ENCODE measurements around the gene SPX. TPM values are rescaled to one million over a fixed set of nuclear protein-coding genes. Genes with fewer than 3 reads are reported as not detected.

Gene SPX
- total RNA-seq, 2 donors from 2014 or later: 1.3 to 1.5 TPM

DNA sequence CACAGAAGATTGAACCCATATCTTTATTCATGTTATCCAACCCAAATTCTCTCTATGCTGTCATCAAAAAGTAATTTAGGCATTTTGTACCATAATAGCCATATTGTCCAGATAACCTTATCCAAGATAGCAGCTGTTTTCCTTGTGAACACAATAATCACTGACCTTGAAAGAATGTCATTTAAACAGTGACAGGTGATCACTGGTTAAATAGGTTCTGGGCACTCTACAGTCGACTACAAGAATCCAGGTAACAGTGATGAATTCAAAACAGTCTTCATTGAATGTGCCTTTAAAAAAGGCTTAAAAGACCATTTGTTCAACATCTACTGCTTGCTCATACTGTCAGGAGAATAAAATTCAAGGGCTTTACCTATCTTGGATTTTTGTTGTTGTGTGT, 4.6 kb upstream of the SPX start:
- no peak overlapping the region for H3K27ac Mint-ChIP-seq
- peaks cover 5% of the 10 kb centered on the region for H3K9me3 Mint-ChIP-seq
- peaks cover 26% of the 10 kb centered on the region for H3K36me3 Mint-ChIP-seq (ENCODE audit: low read depth)
- H3K27me3 Mint-ChIP-seq: no peaks in the 10 kb centered on the region
- ATAC-seq (replicated peaks): no peak
- H3K4me1 Mint-ChIP-seq: no peaks in the 10 kb centered on the region
- H3K4me3 Mint-ChIP-seq: no peak overlapping the region

DNA sequence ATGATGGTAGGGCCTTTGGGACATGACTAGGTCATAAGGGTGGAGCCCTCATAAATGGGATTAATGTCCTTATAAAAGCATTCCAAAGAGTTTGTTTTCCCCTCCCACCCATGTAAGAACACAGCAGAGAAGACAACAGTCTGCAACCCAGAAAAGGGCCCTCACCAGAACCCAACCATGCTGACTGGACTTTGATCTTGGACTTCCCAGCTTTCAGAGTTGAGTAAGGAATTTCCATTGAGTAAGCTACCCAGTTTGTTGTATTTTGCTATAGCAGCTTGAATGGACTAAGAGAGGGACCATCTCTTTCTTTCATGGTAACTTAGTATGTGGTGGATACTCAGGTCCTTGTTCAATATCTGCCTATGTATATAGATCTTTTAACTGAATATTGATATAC, 2.9 kb upstream of the SPX start:
- peaks cover 4% of the 10 kb centered on the region for H3K27me3 Mint-ChIP-seq

DNA sequence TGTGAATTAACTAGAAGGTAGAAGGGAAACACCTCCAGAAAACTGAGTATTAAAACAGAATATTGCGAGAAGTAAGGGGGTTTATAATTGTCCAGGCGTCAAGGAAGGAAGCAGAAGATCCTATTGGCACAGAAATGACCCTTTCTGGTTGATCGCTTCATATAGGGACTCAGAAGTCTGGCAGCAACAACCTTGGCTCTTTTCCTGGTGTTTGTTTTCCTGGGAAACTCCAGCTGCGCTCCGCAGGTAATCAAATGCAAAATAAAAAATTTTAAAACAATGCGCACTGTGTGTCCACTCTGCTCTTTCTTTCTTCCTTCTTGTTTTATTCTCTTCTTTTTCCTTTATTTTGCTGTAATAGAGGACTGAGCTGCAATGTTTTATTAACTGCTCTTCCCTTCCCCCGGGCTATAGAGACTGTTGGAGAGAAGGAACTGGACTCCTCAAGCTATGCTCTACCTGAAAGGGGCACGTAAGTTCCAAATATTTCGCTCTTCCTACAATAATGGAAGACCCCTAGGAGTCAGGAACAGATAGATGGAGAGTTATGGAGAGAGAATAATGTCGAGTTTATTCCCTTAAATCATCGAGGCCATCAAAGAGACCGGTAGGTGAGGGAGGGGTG, 737 bp downstream of the SPX start:
- ATAC-seq (replicated peaks): no peak
- Mint-ChIP-seq H3K9me3 (peaks cover 5% of the 10 kb centered on the region), H3K4me1 (peaks cover 4% of the 10 kb centered on the region), H3K4me3 (peak overlapping the region; percentile 75), H3K27ac (no peak overlapping the region), H3K36me3 (ENCODE audit: low read depth) (no peaks in the 10 kb centered on the region), H3K27me3 (peaks cover 19% of the 10 kb centered on the region)

More for the DNA sequence above, 2.9 kb upstream of the SPX start:
- no peak for ATAC-seq (replicated peaks)
- no peak overlapping the region for H3K27ac Mint-ChIP-seq
- H3K9me3 Mint-ChIP-seq: peaks cover 5% of the 10 kb centered on the region
- H3K4me1 Mint-ChIP-seq: peaks cover 4% of the 10 kb centered on the region
- H3K4me3 Mint-ChIP-seq: no peak overlapping the region
- H3K36me3 Mint-ChIP-seq (ENCODE audit: low read depth): peaks cover 9% of the 10 kb centered on the region

GRCh38 chr12:21527451-21528180, 1.5 kb downstream of the SPX start:
- Mint-ChIP-seq H3K9me3 (peaks cover 5% of the 10 kb centered on the region), H3K27ac (no peak overlapping the region), H3K36me3 (ENCODE audit: low read depth) (no peaks in the 10 kb centered on the region), H3K27me3 (peaks cover 19% of the 10 kb centered on the region), H3K4me3 (peak overlapping the region; percentile 75), H3K4me1 (peaks cover 4% of the 10 kb centered on the region)
- ATAC-seq (replicated peaks): peak; percentile 97

DNA sequence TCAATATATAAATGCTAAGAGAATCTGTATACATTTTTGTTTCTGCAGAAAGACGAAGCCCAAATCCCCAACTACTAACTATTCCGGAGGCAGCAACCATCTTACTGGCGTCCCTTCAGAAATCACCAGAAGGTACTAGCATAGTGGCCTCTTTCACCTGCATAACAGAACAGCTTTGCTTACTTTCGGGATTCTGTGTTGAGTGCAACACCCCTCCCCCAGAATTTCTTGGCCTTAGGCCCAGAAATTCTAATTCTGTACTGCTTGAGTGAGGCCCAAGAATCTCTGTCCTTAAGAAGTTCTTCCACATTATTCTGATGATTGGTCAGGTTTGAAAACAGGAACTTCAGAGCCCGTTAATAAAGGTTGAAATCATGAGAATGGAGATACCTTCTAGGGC, 2.9 kb downstream of the SPX start:
- no peak for ATAC-seq (replicated peaks)
- H3K27ac Mint-ChIP-seq: no peak overlapping the region
- peaks cover 5% of the 10 kb centered on the region for H3K9me3 Mint-ChIP-seq
- peak overlapping the region; percentile 75 for H3K4me3 Mint-ChIP-seq
- peaks cover 22% of the 10 kb centered on the region for H3K27me3 Mint-ChIP-seq
- no peaks in the 10 kb centered on the region for H3K36me3 Mint-ChIP-seq (ENCODE audit: low read depth)
- H3K4me1 Mint-ChIP-seq: peaks cover 4% of the 10 kb centered on the region

GRCh38 chr12:21529456-21529855, 3.4 kb downstream of the SPX start:
- no peak overlapping the region for H3K27ac Mint-ChIP-seq

DNA sequence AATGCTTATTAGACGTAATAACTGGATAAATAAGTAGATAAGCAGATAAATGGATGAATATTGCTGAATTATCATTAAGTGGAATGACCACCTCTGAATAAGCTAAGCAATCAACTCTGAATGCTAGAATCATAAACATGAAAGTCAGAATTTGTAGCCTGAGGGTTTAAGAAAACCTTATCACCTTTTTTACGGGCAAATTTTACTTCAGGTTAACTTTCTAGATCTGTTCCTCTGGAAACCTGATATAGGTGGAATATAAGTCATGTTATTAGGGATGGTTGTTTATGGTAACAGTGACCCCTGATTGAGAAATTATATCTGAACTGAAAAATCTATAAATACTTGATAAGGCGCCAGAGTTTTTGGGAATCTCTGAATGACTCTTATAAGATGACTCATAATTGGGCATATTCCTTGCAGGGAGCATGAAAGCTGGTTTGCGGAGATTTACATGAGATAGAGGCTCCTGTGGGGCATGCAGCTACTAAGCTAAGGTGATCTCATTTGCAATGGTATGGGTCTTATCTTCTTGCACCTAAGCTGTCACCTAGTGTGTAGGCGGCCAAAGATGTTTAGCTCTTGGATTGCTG, 12.1 kb downstream of the SPX start:
- ATAC-seq (replicated peaks): no peak
- Mint-ChIP-seq H3K27ac (no peak overlapping the region), H3K9me3 (no peaks in the 10 kb centered on the region), H3K4me3 (no peak overlapping the region), H3K27me3 (peaks cover 8% of the 10 kb centered on the region), H3K4me1 (no peaks in the 10 kb centered on the region), H3K36me3 (ENCODE audit: low read depth) (no peaks in the 10 kb centered on the region)

More at GRCh38 chr12:21529456-21529855, 3.4 kb downstream of the SPX start:
- H3K36me3 Mint-ChIP-seq (ENCODE audit: low read depth): no peaks in the 10 kb centered on the region
- H3K27me3 Mint-ChIP-seq: peaks cover 22% of the 10 kb centered on the region
- H3K4me3 Mint-ChIP-seq: peak overlapping the region; percentile 75
- H3K9me3 Mint-ChIP-seq: peaks cover 5% of the 10 kb centered on the region
- no peak for ATAC-seq (replicated peaks)
- H3K4me1 Mint-ChIP-seq: peaks cover 4% of the 10 kb centered on the region

DNA sequence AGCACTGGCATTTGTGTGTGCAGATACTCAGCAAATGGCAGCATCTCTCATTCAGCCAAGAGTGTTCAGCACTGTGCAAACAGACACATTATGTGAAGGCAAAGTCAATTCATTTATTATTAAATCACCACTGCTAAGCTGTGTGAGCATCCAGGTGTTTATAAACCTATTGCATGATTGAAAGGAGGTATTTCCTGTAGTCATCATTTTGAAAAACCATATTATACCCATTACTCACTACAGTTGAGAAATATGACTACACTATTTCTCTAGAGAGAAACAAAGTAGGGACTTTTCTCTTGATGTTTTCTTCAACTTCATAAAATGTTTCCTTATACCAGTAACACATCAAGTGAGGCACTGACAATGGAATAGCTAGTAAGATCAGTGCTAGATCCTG, 13.7 kb downstream of the SPX start:
- peak; percentile 95 for ATAC-seq (replicated peaks)
- Mint-ChIP-seq H3K36me3 (ENCODE audit: low read depth) (no peaks in the 10 kb centered on the region), H3K4me1 (no peaks in the 10 kb centered on the region), H3K27ac (peak overlapping the region; percentile 59), H3K27me3 (peaks cover 5% of the 10 kb centered on the region), H3K9me3 (no peaks in the 10 kb centered on the region), H3K4me3 (no peak overlapping the region)

DNA sequence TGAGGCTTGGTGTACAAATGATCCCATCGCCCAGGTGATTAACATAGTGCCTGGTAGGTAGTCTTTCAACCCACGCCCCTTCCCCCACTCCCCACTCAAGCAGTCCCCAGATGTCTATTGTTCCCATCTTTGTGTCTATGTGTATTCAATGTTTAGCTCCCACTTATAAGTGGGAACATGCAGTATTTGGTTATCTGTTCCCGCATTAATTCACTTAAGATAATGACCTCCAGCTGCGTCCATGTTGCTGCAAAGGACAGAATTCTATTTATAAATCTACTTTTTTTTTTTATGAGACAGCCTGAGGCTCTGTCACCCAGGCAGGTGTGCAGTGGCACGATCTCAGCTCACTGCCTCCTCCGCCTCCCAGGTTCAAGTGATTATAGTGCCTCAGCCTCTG, 15.7 kb downstream of the SPX start:
- H3K27ac Mint-ChIP-seq: no peak overlapping the region
- H3K27me3 Mint-ChIP-seq: peaks cover 5% of the 10 kb centered on the region
- H3K4me3 Mint-ChIP-seq: no peak overlapping the region
- no peak for ATAC-seq (replicated peaks)
- H3K4me1 Mint-ChIP-seq: no peaks in the 10 kb centered on the region
- H3K9me3 Mint-ChIP-seq: no peaks in the 10 kb centered on the region
- no peaks in the 10 kb centered on the region for H3K36me3 Mint-ChIP-seq (ENCODE audit: low read depth)

DNA sequence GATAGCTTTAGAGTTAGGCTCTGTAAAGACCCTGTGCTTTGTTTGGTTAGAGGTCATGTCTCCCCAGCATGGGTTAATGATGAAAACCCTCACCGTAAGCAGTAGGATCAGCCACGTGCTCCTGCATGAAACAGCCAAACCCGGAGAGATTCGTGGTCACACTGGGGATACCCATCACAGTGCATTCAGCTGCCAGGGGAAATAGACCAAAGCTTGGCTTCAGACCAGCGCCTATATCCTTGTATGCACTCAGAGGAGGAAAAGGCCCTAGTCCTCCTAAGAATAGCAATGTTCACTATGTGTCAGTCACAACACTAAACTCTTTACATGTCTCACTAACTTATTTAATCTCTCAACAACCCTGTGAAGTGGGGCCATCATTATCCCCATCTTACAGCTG, 16.3 kb downstream of the SPX start:
- peaks cover 3% of the 10 kb centered on the region for H3K4me1 Mint-ChIP-seq
- H3K4me3 Mint-ChIP-seq: no peak overlapping the region
- no peak overlapping the region for H3K27ac Mint-ChIP-seq
- H3K36me3 Mint-ChIP-seq (ENCODE audit: low read depth): no peaks in the 10 kb centered on the region
- ATAC-seq (replicated peaks): no peak
- no peaks in the 10 kb centered on the region for H3K9me3 Mint-ChIP-seq
- H3K27me3 Mint-ChIP-seq: peaks cover 5% of the 10 kb centered on the region

- H3K27me3 Mint-ChIP-seq: peaks cover 5% of the 10 kb centered on the region
- no peak for ATAC-seq (replicated peaks)
- no peak overlapping the region for H3K27ac Mint-ChIP-seq
- no peaks in the 10 kb centered on the region for H3K36me3 Mint-ChIP-seq (ENCODE audit: low read depth)
- H3K4me1 Mint-ChIP-seq: peaks cover 7% of the 10 kb centered on the region
- H3K4me3 Mint-ChIP-seq: no peak overlapping the region
- no peaks in the 10 kb centered on the region for H3K9me3 Mint-ChIP-seq
These were observed 17.1 kb downstream of the SPX start for GRCh38 chr12:21543151-21543550.

DNA sequence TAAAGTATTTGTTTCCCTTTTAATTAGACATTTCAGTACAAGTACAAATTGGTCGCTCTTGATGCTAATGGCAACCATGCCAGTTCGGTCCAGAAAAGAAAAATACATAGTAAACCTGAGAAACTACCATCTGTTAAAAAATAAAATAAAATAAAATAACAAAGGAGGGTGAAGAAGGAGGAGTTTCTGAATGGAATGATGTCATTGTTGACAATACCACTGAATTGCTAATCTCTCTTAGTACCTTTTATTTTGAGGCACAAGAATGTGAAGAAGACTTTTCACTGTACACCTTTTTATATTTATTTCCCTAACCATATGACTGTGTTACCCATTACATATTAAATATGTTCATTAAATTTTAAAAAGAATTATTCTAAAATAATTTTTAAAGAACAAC, 19.5 kb downstream of the SPX start:
- no peak overlapping the region for H3K27ac Mint-ChIP-seq
- H3K9me3 Mint-ChIP-seq: no peaks in the 10 kb centered on the region
- no peaks in the 10 kb centered on the region for H3K36me3 Mint-ChIP-seq (ENCODE audit: low read depth)
- H3K4me3 Mint-ChIP-seq: no peak overlapping the region
- no peak for ATAC-seq (replicated peaks)
- peaks cover 7% of the 10 kb centered on the region for H3K4me1 Mint-ChIP-seq
- H3K27me3 Mint-ChIP-seq: peaks cover 5% of the 10 kb centered on the region

DNA sequence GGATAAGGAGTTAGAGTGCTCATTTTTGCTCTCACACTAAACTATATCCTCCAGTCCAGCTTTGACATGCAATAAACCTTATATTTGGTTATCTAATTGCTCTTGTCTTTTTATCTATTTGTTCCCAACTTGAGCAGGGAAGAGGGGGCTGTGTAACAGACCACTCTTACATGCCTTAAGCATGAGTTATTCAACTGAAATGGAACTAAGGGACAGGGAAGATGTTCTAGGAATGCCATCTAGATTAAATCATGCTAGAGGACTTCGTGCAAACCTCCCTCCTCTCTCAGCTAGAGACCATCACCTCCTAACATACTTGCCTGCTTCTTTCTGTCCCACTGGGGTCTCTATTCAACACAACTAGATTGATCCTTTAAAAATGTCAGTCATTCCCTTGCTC, 20.6 kb downstream of the SPX start:
- peaks cover 5% of the 10 kb centered on the region for H3K27me3 Mint-ChIP-seq
- no peaks in the 10 kb centered on the region for H3K9me3 Mint-ChIP-seq
- no peak overlapping the region for H3K4me3 Mint-ChIP-seq
- ATAC-seq (replicated peaks): no peak
- no peaks in the 10 kb centered on the region for H3K36me3 Mint-ChIP-seq (ENCODE audit: low read depth)
- no peak overlapping the region for H3K27ac Mint-ChIP-seq
- H3K4me1 Mint-ChIP-seq: peaks cover 7% of the 10 kb centered on the region

GRCh38 chr12:21547437-21547836, 21.3 kb downstream of the SPX start:
- no peak overlapping the region for H3K4me3 Mint-ChIP-seq
- H3K27ac Mint-ChIP-seq: peak overlapping the region; percentile 17
- H3K27me3 Mint-ChIP-seq: peaks cover 5% of the 10 kb centered on the region
- H3K9me3 Mint-ChIP-seq: no peaks in the 10 kb centered on the region
- H3K4me1 Mint-ChIP-seq: peaks cover 7% of the 10 kb centered on the region
- no peaks in the 10 kb centered on the region for H3K36me3 Mint-ChIP-seq (ENCODE audit: low read depth)
- ATAC-seq (replicated peaks): peak; percentile 94

- peaks cover 7% of the 10 kb centered on the region for H3K4me1 Mint-ChIP-seq
- H3K27me3 Mint-ChIP-seq: no peaks in the 10 kb centered on the region
- no peaks in the 10 kb centered on the region for H3K36me3 Mint-ChIP-seq (ENCODE audit: low read depth)
- H3K9me3 Mint-ChIP-seq: no peaks in the 10 kb centered on the region
- no peak for ATAC-seq (replicated peaks)
- no peak overlapping the region for H3K4me3 Mint-ChIP-seq
- H3K27ac Mint-ChIP-seq: no peak overlapping the region
These were observed 25.9 kb downstream of the SPX start for GRCh38 chr12:21551841-21552465.

Data from activated T-helper 17 cell treated with anti-CD3 and anti-CD28 coated beads, Interleukin-2, amount 50 U/mL, for 72 hours (primary cell).